Measurements from ENCODE around the gene TUBB.

The TUBB gene

GRCh38 chr6:30743099-30744053, 23.2 kb downstream of the TUBB start:
- Histone ChIP-seq H3K4me2 (ENCODE audit: insufficient read depth, low read length, poor library complexity, severe bottlenecking) (peak overlapping the region; percentile 79), H3K18ac (ENCODE audit: low read length) (peak overlapping the region; percentile 90), H3K9ac (ENCODE audit: low read depth, low read length, poor library complexity) (peak overlapping the region; percentile 92), H3K4me1 (ENCODE audit: control insufficient read depth in 2 of 2, insufficient read depth in 1 of 2, low read depth in 1 of 2, low read length in 2 of 2) (peaks cover 10 to 14% of the 10 kb centered on the region in 2 donors), H3K27me3 (ENCODE audit: control insufficient read depth in 3 of 3, insufficient read depth in 3 of 3, low read depth in 1 of 3, low read length in 3 of 3) (peaks cover 0 to 13% (median 2%) of the 10 kb centered on the region in 3 experiments), H3K14ac (ENCODE audit: low read length) (no peak overlapping the region), H3K27ac (replicated peaks; ENCODE audit: low read length) (no peak overlapping the region), H3K4me3 (ENCODE audit: low read length in 2 of 2) (peak overlapping the region; percentile 90 to 99), H3K36me3 (replicated peaks in 1 of 2; ENCODE audit: control insufficient read depth in 2 of 2, insufficient read depth in 2 of 2, low read length in 2 of 2) (peaks cover 18 to 34% of the 10 kb centered on the region in 2 donors), H4K8ac (ENCODE audit: low read depth, low read length) (no peak overlapping the region), H2BK120ac (ENCODE audit: low read depth, low read length) (no peak overlapping the region), H4K91ac (ENCODE audit: low read depth, low read length, poor library complexity) (no peak overlapping the region), H3K23ac (ENCODE audit: low read depth, low read length, poor library complexity) (peak overlapping the region; percentile 100), H2BK12ac (ENCODE audit: low read length) (no peak overlapping the region), H2AK5ac (ENCODE audit: low read depth, low read length) (peak overlapping the region; percentile 88), H2BK5ac (ENCODE audit: low read length) (peak overlapping the region; percentile 62), H3K9me3 (replicated peaks in 1 of 2; ENCODE audit: control insufficient read depth in 2 of 2, insufficient read depth in 1 of 2, low read depth in 1 of 2, low read length in 2 of 2) (no peaks in the 10 kb centered on the region), H3K4ac (ENCODE audit: low read length) (no peak overlapping the region), H2BK15ac (ENCODE audit: low read length) (peak overlapping the region; percentile 81), H2AFZ (ENCODE audit: low read length) (peak overlapping the region; percentile 83), H3K79me1 (ENCODE audit: low read depth, low read length) (peaks cover 4% of the 10 kb centered on the region)
- DNase-seq (ENCODE audit: low spot score) = no peak
- no CpG with 5 or more reads among the region's 55 CpGs for WGBS, 2 donors (ENCODE audit: extremely low coverage in 2 of 2, insufficient read length in 2 of 2, insufficient replicate concordance in 1 of 2)

GRCh38 chr6:30744054-30744805, 24.1 kb downstream of the TUBB start, which contains the start of gene IER3:
IER3 (minus strand) TSS chr6:30744547; CDS start chr6:30744518, 29 bp downstream.
- no peak within 1 kb of the TSS for H4K91ac ChIP-seq (ENCODE audit: low read depth, low read length, poor library complexity)
- H2BK12ac ChIP-seq (ENCODE audit: low read length) = no peak within 1 kb of the TSS
- no peaks in the 10 kb centered on the region for H3K9me3 ChIP-seq (replicated peaks in 1 of 2; ENCODE audit: control insufficient read depth in 2 of 2, insufficient read depth in 1 of 2, low read depth in 1 of 2, low read length in 2 of 2)
- peaks cover 10 to 15% of the 10 kb centered on the region in 2 donors for H3K4me1 ChIP-seq (ENCODE audit: control insufficient read depth in 2 of 2, insufficient read depth in 1 of 2, low read depth in 1 of 2, low read length in 2 of 2)
- no peak within 1 kb of the TSS for H3K14ac ChIP-seq (ENCODE audit: low read length)
- peak within 1 kb of the TSS; percentile 88 for H2AK5ac ChIP-seq (ENCODE audit: low read depth, low read length)
- WGBS, 2 donors (ENCODE audit: extremely low coverage in 2 of 2, insufficient read length in 2 of 2, insufficient replicate concordance in 1 of 2) = no CpG with 5 or more reads among the region's 54 CpGs
- no peak within 1 kb of the TSS for H3K27ac ChIP-seq (replicated peaks; ENCODE audit: low read length)
- H3K18ac ChIP-seq (ENCODE audit: low read length) = peak within 1 kb of the TSS; percentile 82
- peak within 1 kb of the TSS; percentile 81 for H2BK15ac ChIP-seq (ENCODE audit: low read length)
- H3K36me3 ChIP-seq (replicated peaks in 1 of 2; ENCODE audit: control insufficient read depth in 2 of 2, insufficient read depth in 2 of 2, low read length in 2 of 2) = peaks cover 12 to 25% of the 10 kb centered on the region in 2 donors
- no peak within 1 kb of the TSS for H4K8ac ChIP-seq (ENCODE audit: low read depth, low read length)
- peak within 1 kb of the TSS; percentile 90 to 99 for H3K4me3 ChIP-seq (ENCODE audit: low read length in 2 of 2)
- H3K23ac ChIP-seq (ENCODE audit: low read depth, low read length, poor library complexity) = peak within 1 kb of the TSS; percentile 100
- H3K9ac ChIP-seq (ENCODE audit: low read depth, low read length, poor library complexity) = peak within 1 kb of the TSS; percentile 68
- H2BK5ac ChIP-seq (ENCODE audit: low read length) = peak within 1 kb of the TSS; percentile 62
- H2AFZ ChIP-seq (ENCODE audit: low read length) = peak within 1 kb of the TSS; percentile 80
- H3K27me3 ChIP-seq (ENCODE audit: control insufficient read depth in 3 of 3, insufficient read depth in 3 of 3, low read depth in 1 of 3, low read length in 3 of 3) = peaks cover 0 to 13% (median 2%) of the 10 kb centered on the region in 3 experiments
- peak; percentile 70 for DNase-seq (ENCODE audit: low spot score)
- no peak within 1 kb of the TSS for H2BK120ac ChIP-seq (ENCODE audit: low read depth, low read length)
- H3K4me2 ChIP-seq (ENCODE audit: insufficient read depth, low read length, poor library complexity, severe bottlenecking) = peak within 1 kb of the TSS; percentile 79
- H3K79me1 ChIP-seq (ENCODE audit: low read depth, low read length) = peaks cover 4% of the 10 kb centered on the region
- no peak within 1 kb of the TSS for H3K4ac ChIP-seq (ENCODE audit: low read length)

- H3K27ac ChIP-seq (replicated peaks; ENCODE audit: low read length) = no peak overlapping the region
Measured at GRCh38 chr6:30747300-30747687, 27.1 kb downstream of the TUBB start.

More at GRCh38 chr6:30747300-30747687, 27.1 kb downstream of the TUBB start:
- Histone ChIP-seq H3K4me3 (ENCODE audit: low read length in 2 of 2) (no peak overlapping the region), H2AFZ (ENCODE audit: low read length) (no peak overlapping the region), H3K23ac (ENCODE audit: low read depth, low read length, poor library complexity) (no peak overlapping the region), H2BK15ac (ENCODE audit: low read length) (no peak overlapping the region), H4K91ac (ENCODE audit: low read depth, low read length, poor library complexity) (no peak overlapping the region), H3K9me3 (replicated peaks in 1 of 2; ENCODE audit: control insufficient read depth in 2 of 2, insufficient read depth in 1 of 2, low read depth in 1 of 2, low read length in 2 of 2) (peaks cover 0 to 2% of the 10 kb centered on the region in 2 donors), H3K36me3 (replicated peaks in 1 of 2; ENCODE audit: control insufficient read depth in 2 of 2, insufficient read depth in 2 of 2, low read length in 2 of 2) (no peaks in the 10 kb centered on the region), H2BK120ac (ENCODE audit: low read depth, low read length) (no peak overlapping the region), H2BK12ac (ENCODE audit: low read length) (no peak overlapping the region), H3K4ac (ENCODE audit: low read length) (no peak overlapping the region), H3K79me1 (ENCODE audit: low read depth, low read length) (no peaks in the 10 kb centered on the region), H3K9ac (ENCODE audit: low read depth, low read length, poor library complexity) (no peak overlapping the region), H3K14ac (ENCODE audit: low read length) (no peak overlapping the region), H3K4me1 (ENCODE audit: control insufficient read depth in 2 of 2, insufficient read depth in 1 of 2, low read depth in 1 of 2, low read length in 2 of 2) (peaks cover 0 to 8% of the 10 kb centered on the region in 2 donors), H3K4me2 (ENCODE audit: insufficient read depth, low read length, poor library complexity, severe bottlenecking) (no peak overlapping the region), H3K18ac (ENCODE audit: low read length) (no peak overlapping the region), H4K8ac (ENCODE audit: low read depth, low read length) (no peak overlapping the region), H2BK5ac (ENCODE audit: low read length) (no peak overlapping the region), H2AK5ac (ENCODE audit: low read depth, low read length) (no peak overlapping the region), H3K27me3 (ENCODE audit: control insufficient read depth in 3 of 3, insufficient read depth in 3 of 3, low read depth in 1 of 3, low read length in 3 of 3) (peaks cover 0 to 13% (median 2%) of the 10 kb centered on the region in 3 experiments)
- no peak for DNase-seq (ENCODE audit: low spot score)
- WGBS, 2 donors (ENCODE audit: extremely low coverage in 2 of 2, insufficient read length in 2 of 2, insufficient replicate concordance in 1 of 2) = no CpG with 5 or more reads among the region's 1 CpG

Measured in neuronal stem cell (in vitro differentiated cells).